Urinary bladder (tissue), 4 donors: ENCODE results near the gene LATS2. TPM values are rescaled to one million over a fixed set of nuclear protein-coding genes. Genes with fewer than 3 reads are reported as not detected.

Experiments used
- DNase-seq: peaks from one replicate; pipeline ENCODE4 v3.0.0-alpha.2; 2015; ENCODE audit errors: extremely low spot score
- H3K27ac ChIP-seq: one replicate; pipeline ENCODE4 v1.5.1; 2013; ENCODE audit warnings: low read depth, mild to moderate bottlenecking, moderate library complexity
- H3K36me3 ChIP-seq: one replicate; pipeline ENCODE4 v1.6.1; 2013; ENCODE audit warnings: mild to moderate bottlenecking, moderate library complexity; ENCODE audit not compliant: insufficient read depth
- H3K4me1 ChIP-seq: one replicate; pipeline ENCODE4 v1.6.1; 2013; ENCODE audit warnings: mild to moderate bottlenecking, moderate library complexity; ENCODE audit not compliant: insufficient read depth
- H3K4me3 ChIP-seq: one replicate; pipeline ENCODE4 v1.5.1; 2013; ENCODE audit warnings: low read depth, low read length
- WGBS: extraction: QIAGEN DNeasy Blood & Tissue Kit; methylation state at CpG from one replicate; pipeline ENCODE4 v1.1.7; 2013; 5-methylcytosine and 5-hydroxymethylcytosine counted together
- polyA plus RNA-seq: library from polyadenylated mRNA; stranded (reverse); fragments of 200-250 nt; gene quantifications from one replicate; pipeline ENCODE4 v1.2.3, GENCODE V29; 2013
- small RNA-seq: library from RNA; depleted of rRNA; stranded (forward); fragments of <200 nt; gene quantifications from one replicate; pipeline ENCODE3, GENCODE V24; 2014
- total RNA-seq: library from RNA; depleted of rRNA; stranded (reverse); fragments of >200 nt; gene quantifications from one replicate; pipeline ENCODE4 v1.2.3, GENCODE V29; 2014
- donor health status: healthy with polysubstance abuse.
- donor health status: healthy.

The LATS2 gene
- total and polyA plus RNA-seq, 2 donors, result 17.2 to 21.5 TPM

GRCh38 chr13:20924758-20925394, 136.5 kb downstream of the LATS2 start:
- Histone ChIP-seq H3K4me3 (no peak overlapping the region), H3K36me3 (no peaks in the 10 kb centered on the region), H3K4me1 (no peaks in the 10 kb centered on the region), H3K27ac (no peak overlapping the region)
- DNase-seq, result peak; percentile 70
- WGBS, result 34% methylated on average over 3 of the region's 3 CpGs

DNA sequence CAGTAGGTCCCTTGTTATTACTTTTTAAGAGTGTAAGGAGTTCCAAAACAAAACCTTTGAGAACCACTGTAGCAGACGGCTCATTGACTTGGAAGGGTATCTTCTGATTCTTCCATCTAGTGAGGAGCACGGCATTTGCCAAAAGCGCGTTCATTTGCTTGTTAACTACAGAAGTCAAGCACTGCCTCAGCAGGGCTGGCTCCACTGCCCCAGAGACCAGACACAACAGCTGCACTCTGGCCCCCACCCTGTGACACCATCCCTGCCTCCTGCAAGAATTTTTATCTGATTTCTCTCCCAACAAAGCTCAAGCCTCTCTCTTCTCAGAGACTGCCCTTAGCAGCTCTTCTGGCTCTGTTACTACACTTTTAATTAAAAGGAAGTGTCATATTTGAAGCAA, 138.1 kb downstream of the LATS2 start:
- Histone ChIP-seq H3K4me1 (no peaks in the 10 kb centered on the region), H3K4me3 (no peak overlapping the region), H3K27ac (no peak overlapping the region), H3K36me3 (no peaks in the 10 kb centered on the region)
- 73% methylated on average over 4 of the region's 4 CpGs for WGBS
- no peak for DNase-seq

Small RNAs within 50 kb of the gene (small RNA-seq; reads per million reads assigned to genes)
- not detected for gene PPIAP27
- gene RNU4-9P, result not detected

Other genes with a start within 250 kb of the LATS2 start
- 42.9 TPM for gene XPO4, start 158.8 kb downstream of the LATS2 start, total RNA-seq
- gene XPO4, start 158.8 kb downstream of the LATS2 start, polyA plus RNA-seq, result 6.2 TPM
- 46.3 TPM for gene SAP18, start 78.5 kb upstream of the LATS2 start, total RNA-seq
- 71.1 TPM for gene SAP18, start 78.5 kb upstream of the LATS2 start, polyA plus RNA-seq
- gene SKA3, start 115.0 kb upstream of the LATS2 start, total RNA-seq, result 16.7 TPM
- gene SKA3, start 115.0 kb upstream of the LATS2 start, polyA plus RNA-seq, result 0.22 TPM
- gene MRPL57, start 115.1 kb upstream of the LATS2 start, total RNA-seq, result 13.4 TPM
- 22.2 TPM for gene MRPL57, start 115.1 kb upstream of the LATS2 start, polyA plus RNA-seq